NK-92 treated with Interleukin-12 subunit alpha and Interleukin-12 subunit beta, amount 100 ng/mL, for 24 hours (cell line): ENCODE measurements around the gene INPP5A.

Source experiments
- DNase-seq: peaks from one replicate; lab custom pipeline; 2025; lab: John Stamatoyannopoulos, UW

INPP5A gene

GRCh38 chr10:132580617-132581016, 43.0 kb downstream of the INPP5A start:
- DNase-seq = no peak

GRCh38 chr10:132582137-132582536, 44.5 kb downstream of the INPP5A start:
- DNase-seq = no peak

- no peak for DNase-seq
Measured at GRCh38 chr10:132582771-132583170, 45.2 kb downstream of the INPP5A start.

GRCh38 chr10:132583456-132583855, 45.9 kb downstream of the INPP5A start:
- no peak for DNase-seq

GRCh38 chr10:132584081-132584480, 46.5 kb downstream of the INPP5A start:
- DNase-seq = no peak

- DNase-seq = no peak
Measured at GRCh38 chr10:132585732-132586722, 48.4 kb downstream of the INPP5A start.

- DNase-seq = no peak
Measured at GRCh38 chr10:132586739-132587138, 49.2 kb downstream of the INPP5A start.

- no peak for DNase-seq
Measured at GRCh38 chr10:132587175-132587574, 49.6 kb downstream of the INPP5A start.

- DNase-seq = no peak
Measured at GRCh38 chr10:132588301-132589013, 50.9 kb downstream of the INPP5A start.

- no peak for DNase-seq
Measured at GRCh38 chr10:132589015-132589414, 51.4 kb downstream of the INPP5A start.

GRCh38 chr10:132589681-132590080, 52.1 kb downstream of the INPP5A start:
- no peak for DNase-seq

GRCh38 chr10:132590094-132590751, 52.6 kb downstream of the INPP5A start:
- no peak for DNase-seq

GRCh38 chr10:132590752-132591121, 53.1 kb downstream of the INPP5A start:
- no peak for DNase-seq

GRCh38 chr10:132591166-132591971, 53.8 kb downstream of the INPP5A start:
- no peak for DNase-seq

- no peak for DNase-seq
Measured at GRCh38 chr10:132592790-132593383, 55.3 kb downstream of the INPP5A start.

GRCh38 chr10:132593389-132593788, 55.8 kb downstream of the INPP5A start:
- no peak for DNase-seq

GRCh38 chr10:132593900-132594876, 56.6 kb downstream of the INPP5A start:
- no peak for DNase-seq

- no peak for DNase-seq
Measured at GRCh38 chr10:132595021-132595420, 57.4 kb downstream of the INPP5A start.

- DNase-seq = no peak
Measured at GRCh38 chr10:132595854-132596253, 58.3 kb downstream of the INPP5A start.

GRCh38 chr10:132596742-132597279, 59.2 kb downstream of the INPP5A start:
- no peak for DNase-seq
